Gastrocnemius medialis (tissue), 4 donors: ENCODE data around the gene NEK10.

Experiments
- CTCF ChIP-seq, 5 experiments: fragments of 450-650 bp in 3 of 5; fragments of 200-600 bp in 2 of 5; sonication (generic) in 2 of 5; IDR thresholded peaks in 4 of 5; conservative IDR thresholded peaks in 1 of 5; 1 replicate in 4 of 5; 2 replicates in 1 of 5; pipeline ENCODE4 v1.5.1; 2016 to 2019; ENCODE audit warnings: antibody characterized with exemption in 5 of 5, mild to moderate bottlenecking in 3 of 5, moderate library complexity in 3 of 5
- POLR2A ChIP-seq, 2 donors: fragments of 450-650 bp; IDR thresholded peaks; one replicate each; pipeline ENCODE4 v1.6.1; 2017; ENCODE audit warnings: antibody characterized with exemption in 2 of 2, mild to moderate bottlenecking in 2 of 2, moderate library complexity in 2 of 2

GRCh38 chr3:27368831-27369607 lies at the start of gene NEK10:
- TF ChIP-seq POLR2A (IDR thresholded peaks at IDR 0.05) (no peak), CTCF (IDR thresholded peaks at IDR 0.05 in 4 of 5, conservative IDR thresholded peaks at IDR 0.05 in 1 of 5) (no peak)
